ENCODE results near the gene ATP2B1.
A peak's percentile ranks its signal among the peaks of the same experiment; 100 is the strongest.

Gene ATP2B1

GRCh38 chr12:89690925-89691324, 17.7 kb downstream of the ATP2B1 start:
- DNase-seq: no peak

GRCh38 chr12:89689306-89689705, 19.3 kb downstream of the ATP2B1 start:
- DNase-seq: no peak

DNA sequence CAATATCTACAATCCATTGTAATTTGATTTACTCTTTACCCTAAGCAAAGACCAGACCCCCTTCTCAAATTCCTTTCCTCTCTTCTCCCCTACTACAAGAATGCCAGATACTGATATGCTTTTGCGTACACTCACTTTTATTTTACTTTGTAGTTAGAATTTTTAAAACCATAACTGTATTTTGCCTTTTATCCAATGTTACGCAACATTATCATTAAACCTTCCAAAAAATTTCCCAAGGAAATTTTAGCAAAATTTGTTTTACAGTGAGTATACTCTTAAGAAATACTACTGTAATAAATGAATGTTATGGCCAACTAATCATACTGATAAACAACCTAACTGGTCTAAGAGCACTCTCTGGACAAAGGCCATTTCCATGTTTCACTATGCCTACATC, 22.3 kb downstream of the ATP2B1 start:
- DNase-seq: no peak

GRCh38 chr12:89685363-89685972, 23.2 kb downstream of the ATP2B1 start:
- no peak for DNase-seq

GRCh38 chr12:89684136-89684535, 24.5 kb downstream of the ATP2B1 start:
- no peak for DNase-seq

DNA sequence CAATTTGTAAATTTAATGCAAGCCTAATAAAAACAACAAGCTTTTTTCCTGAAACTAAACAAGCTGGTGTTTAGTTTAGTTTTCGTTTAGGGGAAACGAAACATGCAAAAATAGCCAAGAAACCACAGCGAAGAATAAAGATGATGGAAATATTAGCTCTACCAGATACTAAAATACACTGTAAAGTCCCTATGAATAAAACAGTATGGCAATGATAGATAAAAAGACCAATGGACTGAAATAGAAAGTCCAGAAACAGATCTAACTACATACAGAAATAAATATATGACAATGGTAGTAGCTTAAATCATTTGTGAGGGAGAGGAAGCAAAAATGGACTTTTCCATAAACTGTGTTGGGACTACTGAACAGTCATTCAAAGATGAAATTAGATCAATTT, 26.4 kb downstream of the ATP2B1 start:
- no peak for DNase-seq

DNA sequence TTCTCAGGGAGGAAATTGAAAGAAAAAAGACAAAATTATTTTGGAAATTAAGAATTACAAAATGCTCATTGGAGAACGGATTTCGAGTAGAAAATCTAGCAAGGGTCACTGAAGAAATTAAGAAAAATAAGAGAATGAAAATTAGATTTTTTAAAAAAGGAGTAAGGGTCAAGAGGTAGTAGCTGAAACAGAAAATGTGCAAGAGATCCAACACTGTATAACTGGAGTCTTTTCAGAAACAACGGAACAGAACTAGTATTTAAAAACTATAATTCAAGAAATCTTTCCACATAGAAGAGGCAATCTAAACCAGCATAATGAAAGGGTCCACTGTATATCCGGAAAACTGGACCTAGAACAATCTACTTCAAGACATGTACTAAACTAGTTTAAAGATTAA, 28.2 kb downstream of the ATP2B1 start:
- no peak for DNase-seq

DNA sequence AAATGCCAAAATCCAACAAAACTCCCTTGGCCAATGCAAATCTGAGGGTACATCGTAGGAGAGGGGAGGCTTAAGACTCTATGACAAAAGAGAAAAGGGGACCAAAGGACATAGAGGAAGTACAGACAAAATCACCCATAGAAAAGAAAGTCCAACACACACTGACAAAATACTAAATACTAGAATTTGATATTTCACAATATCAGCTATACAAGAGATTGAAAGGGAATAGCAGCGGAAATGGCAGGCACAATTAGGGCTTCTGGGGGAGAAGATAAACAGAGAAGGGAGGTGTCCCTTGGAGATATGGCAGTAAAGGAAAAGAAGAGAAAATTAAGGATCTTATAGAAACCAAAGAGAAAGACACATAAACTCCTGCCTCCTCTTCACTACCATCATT, 29.0 kb downstream of the ATP2B1 start:
- DNase-seq: no peak

GRCh38 chr12:89678225-89678624, 30.4 kb downstream of the ATP2B1 start:
- no peak for DNase-seq

GRCh38 chr12:89676930-89677329, 31.7 kb downstream of the ATP2B1 start:
- no peak for DNase-seq

- DNase-seq: no peak
These were observed 34.2 kb downstream of the ATP2B1 start for GRCh38 chr12:89674326-89674942.

- no peak for DNase-seq
These were observed 35.0 kb downstream of the ATP2B1 start for GRCh38 chr12:89673603-89674002.

DNA sequence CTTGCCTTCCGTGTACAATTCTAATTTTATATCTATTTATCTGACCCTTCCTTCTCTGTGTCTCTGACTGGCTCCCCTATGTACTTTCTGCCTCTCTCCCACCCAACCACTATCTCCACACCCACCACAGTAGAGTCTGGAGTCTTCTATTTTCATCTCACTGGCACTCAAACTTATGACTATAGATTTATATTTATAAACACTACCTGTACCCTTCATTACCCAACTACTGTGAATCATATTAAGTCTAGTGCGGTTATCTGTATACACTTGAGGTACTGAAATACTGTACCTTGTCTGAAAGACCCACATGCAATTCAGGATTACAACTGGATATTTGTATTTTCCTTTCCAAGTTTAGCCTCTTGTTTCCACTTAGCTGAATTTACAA, 36.1 kb downstream of the ATP2B1 start:
- no peak for DNase-seq

DNA sequence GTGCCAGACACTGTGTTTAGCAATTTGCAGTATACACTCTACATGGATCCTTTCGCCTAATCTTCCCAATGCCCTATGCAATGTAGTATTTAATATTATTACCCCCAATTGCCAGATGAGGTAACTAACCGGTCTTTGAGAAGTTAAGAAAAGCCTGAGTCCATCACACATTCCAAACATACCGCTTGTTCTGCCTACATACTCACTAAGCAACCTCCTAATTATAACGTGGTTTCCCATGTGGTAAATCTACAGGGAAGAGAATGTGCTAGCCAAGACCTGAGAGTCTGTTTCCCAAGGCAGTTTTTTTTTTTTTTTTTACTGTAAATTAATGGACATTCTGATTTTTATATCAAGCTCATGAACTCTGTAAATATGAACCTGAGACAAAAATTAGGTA, 37.2 kb downstream of the ATP2B1 start:
- DNase-seq: no peak

- no peak for DNase-seq
These were observed 39.4 kb downstream of the ATP2B1 start for GRCh38 chr12:89669197-89669596.

GRCh38 chr12:89665556-89665955, 43.1 kb downstream of the ATP2B1 start:
- no peak for DNase-seq

DNA sequence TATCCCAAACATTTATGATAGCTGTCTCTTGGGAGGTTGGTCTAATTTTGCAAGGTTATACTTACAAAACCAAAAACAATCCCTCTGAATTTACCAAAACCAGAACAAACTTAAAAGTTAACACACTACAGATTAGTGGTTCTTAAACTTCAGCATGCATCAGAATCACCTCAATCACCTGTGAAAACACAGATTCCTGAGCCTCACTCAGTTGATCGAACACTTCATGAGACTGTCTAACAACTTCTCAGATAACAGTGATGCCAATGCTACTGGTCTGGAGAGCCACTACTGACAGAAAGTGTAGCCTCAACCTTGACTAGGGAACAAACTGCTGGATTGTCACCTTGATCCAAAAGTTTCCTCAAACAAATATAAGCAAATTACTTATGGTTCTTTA, 44.2 kb downstream of the ATP2B1 start:
- DNase-seq: no peak

DNA sequence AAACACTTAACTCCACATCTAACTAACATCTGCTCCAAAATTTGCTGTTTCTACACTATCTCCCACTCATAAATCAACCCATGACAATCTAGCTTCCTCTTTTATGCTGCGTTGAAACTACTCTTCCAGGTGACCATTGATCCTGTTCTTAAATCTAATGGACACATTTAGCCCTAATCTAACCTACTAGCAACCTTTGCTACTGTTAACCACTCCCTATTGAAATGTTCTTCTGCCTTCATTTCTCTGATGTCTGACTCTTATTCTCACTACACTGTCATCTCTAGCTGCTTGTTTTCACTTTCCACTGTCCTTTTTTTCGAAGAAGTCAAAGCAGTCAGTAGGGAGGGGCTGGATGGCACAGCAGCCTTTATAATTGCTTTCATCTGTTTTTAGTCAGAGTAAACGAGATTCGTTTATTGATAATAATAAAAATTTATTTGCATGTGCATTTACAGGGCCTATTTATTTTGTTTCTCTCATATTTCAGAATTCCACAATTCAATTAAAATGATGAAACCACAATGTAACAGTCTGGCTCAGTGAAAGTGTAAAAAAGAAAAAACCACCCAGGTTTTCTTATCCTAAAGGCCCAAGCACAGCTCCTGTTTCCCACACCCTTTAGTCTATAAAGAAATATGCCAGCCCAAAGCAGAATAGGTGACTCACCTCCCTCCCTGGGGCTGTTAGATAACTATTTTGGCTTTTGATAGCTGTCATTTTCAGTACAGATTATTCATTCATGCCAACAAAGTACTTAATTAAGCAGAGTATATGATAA, 44.9 kb downstream of the ATP2B1 start:
- no peak for DNase-seq

DNA sequence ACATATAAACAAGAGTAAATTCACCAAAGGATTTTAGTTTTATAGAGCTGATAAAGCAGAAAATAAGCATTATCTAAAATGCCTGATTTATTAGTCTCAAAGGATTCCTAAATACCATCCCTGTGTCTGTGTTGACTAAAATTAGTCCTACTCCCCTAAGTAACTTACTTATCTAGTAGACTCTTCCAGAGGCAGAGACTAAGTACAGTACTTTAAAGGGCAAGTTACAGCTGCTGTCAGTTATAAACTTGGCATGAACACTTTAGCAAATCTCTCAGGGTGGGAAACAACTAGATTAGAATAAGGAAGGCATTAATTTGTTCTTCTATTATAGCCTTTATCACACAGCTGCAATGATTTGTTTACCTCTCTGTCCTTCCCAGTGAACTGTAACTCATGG, 46.0 kb downstream of the ATP2B1 start:
- DNase-seq: no peak

DNA sequence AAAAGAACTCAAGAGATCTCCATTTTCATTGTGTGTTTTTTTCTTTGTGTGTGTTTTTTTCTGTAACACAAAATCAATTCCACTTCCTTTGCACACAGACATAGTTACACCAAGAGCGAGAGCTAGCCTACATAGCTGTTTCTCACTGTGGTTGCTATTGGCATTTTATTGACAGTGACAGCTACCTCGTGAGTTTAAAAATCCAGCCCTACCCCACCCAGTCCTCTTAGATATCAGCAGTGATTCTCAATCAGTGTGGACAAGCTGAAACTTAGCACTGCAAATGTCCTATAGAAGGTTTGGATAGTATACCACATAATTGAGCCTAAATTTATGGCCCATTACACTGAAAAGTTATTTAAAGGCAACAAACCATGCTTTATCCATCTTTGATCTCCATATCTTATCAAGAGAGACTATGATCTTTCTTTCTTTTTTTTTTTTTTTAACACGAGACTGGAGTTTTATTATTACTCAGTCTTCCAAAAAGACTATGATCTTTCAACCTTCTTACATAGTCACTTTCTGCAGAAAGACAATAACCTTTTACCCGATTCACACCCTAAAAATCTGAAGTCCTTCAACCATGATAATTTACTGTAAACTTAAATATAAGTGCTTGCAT, 46.8 kb downstream of the ATP2B1 start:
- peak in 1 of 2 donors; percentile 22 for DNase-seq

- no peak for DNase-seq
These were observed 50.9 kb downstream of the ATP2B1 start for GRCh38 chr12:89657739-89658138.

DNA sequence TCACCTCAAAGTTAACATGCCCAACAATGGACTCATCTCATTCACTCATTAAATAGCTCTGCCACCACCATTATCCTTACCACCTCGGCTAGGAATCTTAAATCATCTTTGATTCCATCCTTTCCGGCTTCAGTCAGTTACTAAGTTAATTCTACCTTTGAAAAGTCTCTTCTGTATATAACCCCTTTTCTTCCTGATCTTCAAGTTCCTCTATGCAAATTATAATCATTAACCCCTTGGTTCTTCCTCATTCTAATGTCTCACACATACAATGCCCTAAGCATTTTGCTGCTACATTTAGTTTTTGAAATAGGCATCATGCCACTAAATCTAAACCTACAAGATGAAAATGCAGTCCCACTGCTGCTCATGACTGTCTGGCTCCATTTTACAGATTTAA, 51.6 kb downstream of the ATP2B1 start:
- no peak for DNase-seq

DNA sequence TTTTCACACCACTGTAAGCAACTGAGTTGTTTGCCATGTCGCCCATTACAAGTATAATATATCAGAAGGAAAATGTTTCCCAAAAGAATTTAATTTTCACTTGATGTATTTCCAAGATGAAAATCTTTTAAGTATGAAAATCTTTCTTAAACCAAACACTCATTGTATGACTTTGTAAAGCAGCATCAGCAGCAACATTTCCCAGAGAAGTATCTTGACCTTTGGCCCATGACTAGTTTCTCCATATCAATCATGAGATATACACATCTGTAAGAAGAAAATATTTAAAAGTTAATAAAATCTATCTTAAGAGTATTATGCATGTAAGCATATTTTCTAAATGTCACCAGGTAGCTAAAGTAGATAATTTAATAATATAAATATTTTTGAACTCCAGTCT, 52.8 kb downstream of the ATP2B1 start:
- DNase-seq: no peak

GRCh38 chr12:89651192-89651591, 57.4 kb downstream of the ATP2B1 start:
- DNase-seq: no peak

All from CD4-positive, alpha-beta T cell treated with Interleukin-1 beta for 1 hour (primary cell).